AG04450 (cell line): ENCODE measurements around the gene HRH3. TPM values are rescaled to one million over a fixed set of nuclear protein-coding genes. Genes with fewer than 3 reads are reported as not detected.

Experiments used
- CTCF ChIA-PET: fragments of 300-600, 350-600 bp; formaldehyde crosslinking; extraction: SDS; loops from one replicate; lab custom pipeline; 2022; ENCODE audit warnings: antibody characterized with exemption, inconsistent platforms; lab: Charles Lee
- POLR2A ChIA-PET: fragments of 350-600 bp; formaldehyde crosslinking; extraction: SDS; loops from one replicate; lab custom pipeline; 2021; ENCODE audit warnings: antibody characterized with exemption, inconsistent platforms; lab: Yijun Ruan, JAX
- DNase-seq: peaks from one replicate; pipeline ENCODE4 v3.0.0-alpha.2; 2011; ENCODE audit warnings: low read depth, low spot score
- H3K27ac ChIP-seq: one replicate; pipeline ENCODE4 v1.5.1; 2012; ENCODE audit warnings: low read depth, low read length, control low read depth
- H3K27me3 ChIP-seq: one replicate; pipeline ENCODE4 v1.6.0; 2012; ENCODE audit warnings: low read length; ENCODE audit not compliant: control insufficient read depth, insufficient read depth
- H3K4me3 ChIP-seq: 2 replicates; pipeline ENCODE4 v1.5.1; 2011; ENCODE audit warnings: mild to moderate bottlenecking, low read depth, low read length, control low read depth
- H3K9me3 ChIP-seq: 2 replicates; pipeline ENCODE4 v1.5.1; 2012; ENCODE audit warnings: low read length; ENCODE audit not compliant: control insufficient read depth, insufficient read depth
- CTCF ChIP-seq: IDR thresholded peaks from 2 replicates; pipeline ENCODE4 v1.5.1; 2011; ENCODE audit warnings: low read depth, low read length, control low read depth, inconsistent platforms
- polyA plus RNA-seq: library from polyadenylated mRNA; depleted of rRNA; stranded (reverse); fragments of >200 nt; gene quantifications from 2 replicates; pipeline ENCODE4 v1.2.3, GENCODE V29; 2011

HRH3 gene
- polyA plus RNA-seq, 1 experiment = not detected

- no peaks in the 10 kb centered on the region; the same call in 1 of the 2 replicates for H3K9me3 ChIP-seq
- POLR2A ChIA-PET = no interaction called here
- peak overlapping the region; percentile 66 for H3K27ac ChIP-seq
- peak overlapping the region; percentile 66 for H3K4me3 ChIP-seq
- CTCF ChIA-PET = interaction anchor here (1.0 kb wide), 1 partner anchor 173 kb away, joined by 4 read pairs; no protein-coding TSS in a partner anchor
- no peak for DNase-seq
- H3K27me3 ChIP-seq = no peaks in the 10 kb centered on the region
- no peak for TF ChIP-seq CTCF
Observed at GRCh38 chr20:62183426-62184142, 36.5 kb downstream of the HRH3 start.

- no peak for TF ChIP-seq CTCF
- peak; percentile 82 for DNase-seq
- POLR2A ChIA-PET = no interaction called here
- Histone ChIP-seq H3K27ac (peak within 1 kb of the TSS; percentile 75), H3K9me3 (no peaks in the 10 kb centered on the region; the same call in 1 of the 2 replicates), H3K27me3 (no peaks in the 10 kb centered on the region), H3K4me3 (peak within 1 kb of the TSS; percentile 66)
- CTCF ChIA-PET = interaction anchor here (0.5 to 1.0 kb wide), 2 partner anchors 172 to 1789 kb away, joined by 3 to 4 read pairs; no protein-coding TSS in a partner anchor
Observed at GRCh38 chr20:62182469-62183425, 37.3 kb downstream of the HRH3 start, which contains the start of gene MTG2. Gene MTG2, plus strand, starts transcription at chr20:62183028. Its CDS starts 10,393 bp downstream, at chr20:62193421.

- Histone ChIP-seq H3K9me3 (no peaks in the 10 kb centered on the region; the same call in 1 of the 2 replicates), H3K4me3 (peak overlapping the region; percentile 66), H3K27me3 (no peaks in the 10 kb centered on the region), H3K27ac (no peak overlapping the region)
- ChIA-PET POLR2A (no interaction called here), CTCF (interaction anchor here (0.5 kb wide), 1 partner anchor 1790 kb away, joined by 3 read pairs; no protein-coding TSS in a partner anchor)
- no peak for TF ChIP-seq CTCF
- DNase-seq = no peak
Observed at GRCh38 chr20:62181808-62182207, 38.3 kb downstream of the HRH3 start.

- no peak overlapping the region for H3K4me3 ChIP-seq
- CTCF ChIA-PET = no interaction called here
- POLR2A ChIA-PET = no interaction called here
- no peak for TF ChIP-seq CTCF
- no peaks in the 10 kb centered on the region for H3K27me3 ChIP-seq
- H3K27ac ChIP-seq = no peak overlapping the region
- DNase-seq = no peak
- no peaks in the 10 kb centered on the region; the same call in 1 of the 2 replicates for H3K9me3 ChIP-seq
Observed at GRCh38 chr20:62179162-62179504, 40.9 kb downstream of the HRH3 start.
